Astrocyte of the spinal cord (primary cell): ENCODE results near the gene DHRS7B.

Experiments
- DNase-seq: peaks from one replicate; pipeline ENCODE4 v3.0.0; 2011; ENCODE audit warnings: low read depth, low spot score
- H3K4me3 ChIP-seq: 2 replicates; pipeline ENCODE4 v1.5.1; 2011; ENCODE audit warnings: low read depth, mild to moderate bottlenecking, low read length, moderate library complexity
- in situ Hi-C: cut with HindIII; loops from 2 replicates; pipeline ENCODE4 v1.10.0; 2017; ENCODE audit warnings: low sequenced_read_pairs
- TF ChIP-seq, protein P1 (sequence below): IDR thresholded peaks from 2 replicates; pipeline ENCODE4 v1.5.1; 2012; ENCODE audit warnings: low read depth, mild to moderate bottlenecking, low read length, inconsistent platforms

DHRS7B gene

DNA sequence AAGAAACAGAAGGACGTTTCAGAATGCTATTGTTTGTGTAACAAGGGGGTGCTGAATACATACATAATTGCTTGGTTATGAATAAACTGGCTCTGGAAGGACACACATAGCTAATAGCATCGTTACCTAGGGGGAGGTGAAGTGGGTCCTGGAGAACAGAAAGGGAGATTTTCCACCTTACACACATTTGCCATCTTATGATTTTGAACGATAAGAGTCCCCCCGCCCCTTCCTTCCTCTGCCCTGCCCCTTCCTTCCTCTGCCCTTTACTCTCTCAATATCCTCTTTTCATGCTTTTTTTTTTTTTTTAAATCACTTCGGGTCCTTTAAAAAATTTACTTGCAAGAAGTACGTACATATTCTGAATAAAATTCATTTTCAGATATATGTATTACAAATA lies 902 bp upstream of the DHRS7B start:
- in situ Hi-C loops: no loop called here
- no peak overlapping the region for H3K4me3 ChIP-seq
- no peak for DNase-seq
- TF ChIP-seq, protein P1, sequence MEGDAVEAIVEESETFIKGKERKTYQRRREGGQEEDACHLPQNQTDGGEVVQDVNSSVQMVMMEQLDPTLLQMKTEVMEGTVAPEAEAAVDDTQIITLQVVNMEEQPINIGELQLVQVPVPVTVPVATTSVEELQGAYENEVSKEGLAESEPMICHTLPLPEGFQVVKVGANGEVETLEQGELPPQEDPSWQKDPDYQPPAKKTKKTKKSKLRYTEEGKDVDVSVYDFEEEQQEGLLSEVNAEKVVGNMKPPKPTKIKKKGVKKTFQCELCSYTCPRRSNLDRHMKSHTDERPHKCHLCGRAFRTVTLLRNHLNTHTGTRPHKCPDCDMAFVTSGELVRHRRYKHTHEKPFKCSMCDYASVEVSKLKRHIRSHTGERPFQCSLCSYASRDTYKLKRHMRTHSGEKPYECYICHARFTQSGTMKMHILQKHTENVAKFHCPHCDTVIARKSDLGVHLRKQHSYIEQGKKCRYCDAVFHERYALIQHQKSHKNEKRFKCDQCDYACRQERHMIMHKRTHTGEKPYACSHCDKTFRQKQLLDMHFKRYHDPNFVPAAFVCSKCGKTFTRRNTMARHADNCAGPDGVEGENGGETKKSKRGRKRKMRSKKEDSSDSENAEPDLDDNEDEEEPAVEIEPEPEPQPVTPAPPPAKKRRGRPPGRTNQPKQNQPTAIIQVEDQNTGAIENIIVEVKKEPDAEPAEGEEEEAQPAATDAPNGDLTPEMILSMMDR: no peak

DNA sequence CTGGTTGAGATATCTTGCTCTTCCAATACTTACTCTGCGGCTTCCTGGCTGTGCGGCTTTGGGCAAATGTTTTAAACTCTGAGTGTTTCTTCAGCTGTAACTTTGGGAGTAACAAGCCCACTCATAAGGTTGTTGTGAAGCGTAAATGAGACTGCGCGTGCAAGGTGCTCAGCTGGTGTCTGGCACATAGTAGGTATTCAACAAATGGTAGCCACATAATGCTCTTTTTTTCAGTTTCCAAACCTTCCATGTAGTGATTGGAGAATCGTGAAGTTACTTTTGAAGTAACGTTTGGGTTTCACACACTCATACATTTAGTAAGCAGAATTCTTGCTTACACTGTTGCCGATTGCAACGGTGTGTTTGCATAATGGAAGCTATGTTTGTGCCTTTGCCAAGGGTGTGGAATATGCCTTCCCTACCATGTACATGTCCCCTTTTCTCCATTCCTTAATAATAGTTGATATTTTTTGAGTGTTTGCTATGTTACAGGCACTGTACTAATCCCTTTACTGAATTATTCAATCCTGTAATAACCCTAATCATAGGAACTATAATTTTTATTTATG lies 829 bp downstream of the DHRS7B start:
- H3K4me3 ChIP-seq: peak overlapping the region; percentile 80
- in situ Hi-C loops: no loop called here
- TF ChIP-seq, protein P1: no peak
- DNase-seq: no peak

DNA sequence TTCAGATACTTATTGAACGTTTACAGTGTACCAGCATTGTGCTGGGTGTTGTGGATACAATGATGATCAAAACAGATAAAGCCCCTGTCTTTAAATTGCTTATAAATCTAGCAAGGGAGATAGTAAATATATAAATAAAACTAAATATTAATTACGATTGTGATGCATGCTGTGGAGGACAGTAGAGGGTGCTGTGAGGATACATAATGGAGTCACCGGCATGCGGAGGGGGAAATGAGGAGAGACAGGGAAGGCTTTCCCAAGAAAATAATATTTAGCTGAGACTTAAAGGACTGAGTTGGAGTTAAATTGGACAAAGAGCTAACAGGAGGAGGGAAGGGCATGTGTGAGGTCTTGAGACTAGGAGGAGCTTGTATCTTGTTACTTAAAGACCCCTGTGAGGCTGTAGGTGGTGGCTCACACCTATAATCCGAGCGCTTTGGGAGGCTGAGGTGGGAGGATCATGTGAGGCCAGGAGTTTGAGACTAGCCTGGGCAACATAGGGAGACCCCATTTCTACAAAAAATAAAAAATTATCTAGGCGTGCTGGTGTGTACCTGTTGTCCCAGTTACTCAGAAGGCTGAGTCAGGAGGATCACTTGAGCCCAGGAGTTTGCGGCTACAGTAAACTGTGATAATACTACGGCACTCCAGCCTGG lies 2.4 kb downstream of the DHRS7B start:
- peak; percentile 36 for DNase-seq
- H3K4me3 ChIP-seq: no peak overlapping the region
- in situ Hi-C loops: no loop called here
- TF ChIP-seq, protein P1: peak; percentile 45

DNA sequence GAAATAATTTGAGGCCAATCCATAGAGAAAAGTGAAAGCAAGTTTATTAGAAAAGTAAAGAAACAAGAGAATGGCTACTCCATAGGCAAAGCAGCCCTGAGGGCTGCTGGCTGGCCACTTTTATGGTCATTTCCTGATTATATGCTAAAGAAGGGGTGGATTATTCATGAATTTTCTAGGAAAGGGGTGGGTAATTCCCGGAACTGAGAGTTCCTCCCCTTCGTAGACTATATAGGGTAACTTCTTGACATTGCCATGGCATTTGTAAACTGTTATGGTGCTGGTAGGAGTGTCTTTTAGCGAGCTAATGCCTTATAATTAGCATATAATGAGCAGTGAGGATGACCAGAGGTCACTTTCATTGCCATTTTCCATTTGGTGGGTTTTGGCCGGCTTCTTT lies 4.4 kb downstream of the DHRS7B start:
- in situ Hi-C loops: no loop called here
- no peak overlapping the region for H3K4me3 ChIP-seq
- no peak for DNase-seq
- TF ChIP-seq, protein P1: no peak

DNA sequence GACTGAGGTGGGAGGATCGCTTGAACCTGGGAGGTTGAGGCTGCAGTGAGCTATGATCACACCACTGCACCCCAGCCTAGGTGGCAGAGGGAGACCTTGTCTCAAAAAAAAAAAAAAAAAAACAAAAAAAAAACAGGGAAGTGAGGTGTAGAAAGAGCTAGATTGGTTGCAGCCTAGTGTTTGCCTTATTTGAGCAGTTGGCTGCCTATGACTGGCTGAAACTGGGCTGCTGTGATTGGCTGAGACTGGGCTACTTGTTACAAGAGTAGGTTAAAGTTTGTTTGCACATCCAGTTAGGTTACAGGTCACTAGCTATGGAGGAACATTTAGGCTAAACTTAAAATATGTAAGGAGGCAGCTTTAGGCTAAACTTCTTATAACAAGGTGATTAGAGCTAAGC lies 5.7 kb downstream of the DHRS7B start:
- in situ Hi-C loops: no loop called here
- no peak overlapping the region for H3K4me3 ChIP-seq
- TF ChIP-seq, protein P1: no peak
- no peak for DNase-seq

GRCh38 chr17:21134559-21134958 lies 7.8 kb downstream of the DHRS7B start:
- DNase-seq: no peak
- TF ChIP-seq, protein P1: no peak
- H3K4me3 ChIP-seq: no peak overlapping the region
- in situ Hi-C loops: no loop called here
